Measurements from ENCODE around the gene ZBTB21. TPM values are rescaled to one million over a fixed set of nuclear protein-coding genes. Genes with fewer than 3 reads are reported as not detected.

ZBTB21 gene
- total RNA-seq: 10 to 100 TPM; 17.3 to 23.1 TPM
- 14.0 TPM for polyA plus RNA-seq (2013, experiment 1 of 2)
- 14.4 TPM for polyA plus RNA-seq (2013, experiment 2 of 2)
- long read RNA-seq, experiment 1, partial matches to known transcripts: 0 of 9 reads
- long read RNA-seq, experiment 1, other reads (novel, unspliced or antisense): 9 of 9 reads
- long read RNA-seq, experiment 2, full-length matches to known transcripts: 8 of 19 reads
- long read RNA-seq, experiment 2, partial matches to known transcripts: 0 of 19 reads
- long read RNA-seq, experiment 2, other reads (novel, unspliced or antisense): 11 of 19 reads
- long read RNA-seq, experiment 3, full-length matches to known transcripts: 6 of 9 reads
- long read RNA-seq, experiment 3, partial matches to known transcripts: 0 of 9 reads
- long read RNA-seq, experiment 3, other reads (novel, unspliced or antisense): 3 of 9 reads
- long read RNA-seq, experiment 4, partial matches to known transcripts: 0 of 1 reads
- long read RNA-seq, experiment 4, other reads (novel, unspliced or antisense): 1 of 1 reads

GRCh38 chr21:42009831-42010506 is at the start of gene ZBTB21:
Gene ZBTB21, minus strand, starts transcription at chr21:42010360. Its CDS starts 16,265 bp downstream, at chr21:41994095.
- peaks cover 18% of the 10 kb centered on the region for H3K27me3 Mint-ChIP-seq (ENCODE audit: insufficient read depth)
- peak within 1 kb of the TSS; percentile 98 for H3K27ac ChIP-seq (ENCODE audit: low read depth, low read length)
- H3K9me3 Mint-ChIP-seq: peaks cover 8% of the 10 kb centered on the region
- peak; percentile 99 for DNase-seq
- H3K4me3 ChIP-seq (ENCODE audit: low read length): peak within 1 kb of the TSS; percentile 93
- H3K36me3 ChIP-seq (ENCODE audit: control insufficient read depth, insufficient read depth, low read length): peaks cover 18% of the 10 kb centered on the region
- peaks cover 8% of the 10 kb centered on the region for H3K4me1 Mint-ChIP-seq
- H3K36me3 Mint-ChIP-seq (ENCODE audit: low read depth): peaks cover 17% of the 10 kb centered on the region
- peaks cover 6% of the 10 kb centered on the region for H3K27me3 ChIP-seq (ENCODE audit: control insufficient read depth, insufficient read depth, low read length, poor library complexity, severe bottlenecking)
- 0 to 1% methylated on average over 15 to 75 of the region's 75 CpGs for WGBS, 2 experiments (ENCODE audit: insufficient coverage in 1 of 2, insufficient read length in 1 of 2)
- no peak for TF ChIP-seq CTCF (conservative IDR thresholded peaks at IDR 0.05)
- peak within 1 kb of the TSS; percentile 100 for H3K27ac Mint-ChIP-seq
- peaks cover 6% of the 10 kb centered on the region for H3K4me1 ChIP-seq (ENCODE audit: control insufficient read depth, insufficient read depth, low read length)
- peak within 1 kb of the TSS; percentile 80 for H3K4me3 Mint-ChIP-seq
- H3K9me3 ChIP-seq (ENCODE audit: control insufficient read depth, low read length): peaks cover 7% of the 10 kb centered on the region
- peak within 1 kb of the TSS; percentile 86 for H3K9ac ChIP-seq (ENCODE audit: extremely low read depth, low read length, poor library complexity, severe bottlenecking)

GRCh38 chr21:42059721-42060120 is 49.6 kb upstream of the ZBTB21 start:
- Mint-ChIP-seq H3K36me3 (ENCODE audit: low read depth) (no peaks in the 10 kb centered on the region), H3K4me3 (no peak overlapping the region), H3K4me1 (peaks cover 40% of the 10 kb centered on the region), H3K27ac (no peak overlapping the region), H3K9me3 (no peaks in the 10 kb centered on the region), H3K27me3 (ENCODE audit: insufficient read depth) (peaks cover 7% of the 10 kb centered on the region)
- no peak for DNase-seq
- Histone ChIP-seq H3K9ac (ENCODE audit: extremely low read depth, low read length, poor library complexity, severe bottlenecking) (no peak overlapping the region), H3K9me3 (ENCODE audit: control insufficient read depth, low read length) (no peaks in the 10 kb centered on the region), H3K4me1 (ENCODE audit: control insufficient read depth, insufficient read depth, low read length) (peaks cover 14% of the 10 kb centered on the region), H3K27ac (ENCODE audit: low read depth, low read length) (no peak overlapping the region), H3K36me3 (ENCODE audit: control insufficient read depth, insufficient read depth, low read length) (no peaks in the 10 kb centered on the region), H3K4me3 (ENCODE audit: low read length) (no peak overlapping the region), H3K27me3 (ENCODE audit: control insufficient read depth, insufficient read depth, low read length, poor library complexity, severe bottlenecking) (no peaks in the 10 kb centered on the region)
- no peak for TF ChIP-seq CTCF (conservative IDR thresholded peaks at IDR 0.05)
- WGBS, 2 experiments (ENCODE audit: insufficient coverage in 1 of 2, insufficient read length in 1 of 2): 75 to 84% methylated on average over 5 to 10 of the region's 10 CpGs

DNA sequence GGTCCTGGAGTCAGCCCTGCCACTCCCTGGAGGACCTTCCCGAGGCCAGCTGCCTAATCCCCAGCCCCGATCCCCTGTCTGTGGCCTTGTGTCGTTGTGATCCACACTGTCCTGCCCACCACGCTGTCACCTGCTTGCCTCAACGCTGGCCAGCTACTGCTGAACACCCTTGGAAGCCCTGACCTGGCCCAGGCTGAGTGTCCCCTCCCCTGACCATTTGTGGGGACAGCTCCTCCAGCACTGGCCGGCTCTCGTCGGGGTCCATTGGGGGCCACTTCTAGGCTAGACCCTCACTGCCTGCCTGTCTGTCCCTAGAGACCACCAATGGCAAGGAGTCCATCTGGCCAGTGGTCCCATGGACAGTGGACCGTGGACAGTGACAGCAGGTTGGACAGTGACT is 49.0 kb upstream of the ZBTB21 start:
- Mint-ChIP-seq H3K27me3 (ENCODE audit: insufficient read depth) (peaks cover 12% of the 10 kb centered on the region), H3K4me1 (peaks cover 36% of the 10 kb centered on the region), H3K4me3 (no peak overlapping the region), H3K27ac (no peak overlapping the region), H3K36me3 (ENCODE audit: low read depth) (no peaks in the 10 kb centered on the region), H3K9me3 (no peaks in the 10 kb centered on the region)
- H3K27me3 ChIP-seq (ENCODE audit: control insufficient read depth, insufficient read depth, low read length, poor library complexity, severe bottlenecking): no peaks in the 10 kb centered on the region
- H3K27ac ChIP-seq (ENCODE audit: low read depth, low read length): no peak overlapping the region
- no peaks in the 10 kb centered on the region for H3K36me3 ChIP-seq (ENCODE audit: control insufficient read depth, insufficient read depth, low read length)
- no peaks in the 10 kb centered on the region for H3K9me3 ChIP-seq (ENCODE audit: control insufficient read depth, low read length)
- H3K4me3 ChIP-seq (ENCODE audit: low read length): no peak overlapping the region
- no peak overlapping the region for H3K9ac ChIP-seq (ENCODE audit: extremely low read depth, low read length, poor library complexity, severe bottlenecking)
- WGBS, 2 experiments (ENCODE audit: insufficient coverage in 1 of 2, insufficient read length in 1 of 2): 93 to 95% methylated on average over 6 to 9 of the region's 9 CpGs
- no peak for TF ChIP-seq CTCF (conservative IDR thresholded peaks at IDR 0.05)
- peaks cover 14% of the 10 kb centered on the region for H3K4me1 ChIP-seq (ENCODE audit: control insufficient read depth, insufficient read depth, low read length)
- DNase-seq: no peak

All from endodermal cell (in vitro differentiated cells).